ENCODE measurements around the gene SDHC.
"Not testable (repeated sequence)": the region's sequence is repeated elsewhere in the genome, so short reads cannot be mapped to it uniquely, and the experiment has no call there.

Gene SDHC

DNA sequence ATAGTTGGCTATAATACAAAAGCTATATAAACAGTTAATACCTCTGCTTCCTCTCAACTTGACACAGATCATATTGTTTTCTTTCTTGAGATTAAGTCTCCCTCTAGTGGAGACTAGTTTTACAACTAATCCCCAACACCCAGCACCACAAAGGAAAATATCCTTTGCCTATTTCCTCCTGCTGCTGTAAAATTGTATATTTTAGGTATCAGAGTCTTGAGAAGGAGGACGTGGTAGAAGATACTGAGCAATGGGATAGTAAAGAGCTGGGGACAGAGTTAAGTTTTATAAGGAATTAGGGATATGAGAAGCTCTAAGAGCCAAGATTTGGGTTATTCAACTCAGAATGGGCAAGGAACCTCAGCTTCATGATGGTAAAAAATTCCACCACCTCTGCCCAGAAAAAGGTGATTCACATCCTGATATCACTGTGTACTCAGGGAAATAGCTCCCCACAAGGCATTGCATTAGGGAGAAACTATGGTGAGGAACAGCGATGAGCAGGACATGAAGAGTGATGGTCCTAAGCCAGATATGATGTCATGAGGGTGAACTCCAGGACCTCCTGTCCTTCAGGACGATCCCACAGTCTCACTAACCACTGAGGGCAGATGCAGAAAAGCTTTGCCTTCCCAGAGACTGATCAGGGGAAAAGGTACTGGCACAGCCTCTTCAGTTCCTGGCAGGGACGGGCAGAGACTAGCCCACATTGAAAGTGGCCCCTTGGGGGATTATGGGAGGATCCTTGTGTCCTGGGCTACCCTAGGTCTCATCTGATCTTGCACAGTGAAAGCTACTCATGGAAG is 68.2 kb downstream of the SDHC start:
- no peak for DNase-seq (ENCODE audit: low read depth in 2 of 2)

DNA sequence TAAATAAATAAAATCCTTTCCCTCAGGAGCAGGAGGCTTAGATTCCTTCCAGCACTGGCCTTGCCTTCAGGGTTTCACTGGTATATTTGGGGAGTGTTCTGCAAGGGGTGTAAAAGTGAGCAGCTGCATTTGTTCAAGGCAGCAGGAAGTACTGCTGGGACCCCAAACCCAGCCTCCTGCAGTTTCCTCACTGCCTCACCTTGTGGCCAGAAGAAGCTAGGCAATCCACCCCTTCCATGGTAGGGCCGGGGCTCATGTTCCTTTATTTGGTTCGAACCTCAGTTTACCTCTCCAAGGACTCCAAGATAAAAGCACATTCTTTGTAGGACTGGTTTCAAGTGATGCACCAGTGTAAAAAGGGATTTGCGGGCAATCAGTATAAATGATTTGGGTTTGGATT is 74.5 kb downstream of the SDHC start:
- DNase-seq (ENCODE audit: low read depth in 2 of 2), result no peak

DNA sequence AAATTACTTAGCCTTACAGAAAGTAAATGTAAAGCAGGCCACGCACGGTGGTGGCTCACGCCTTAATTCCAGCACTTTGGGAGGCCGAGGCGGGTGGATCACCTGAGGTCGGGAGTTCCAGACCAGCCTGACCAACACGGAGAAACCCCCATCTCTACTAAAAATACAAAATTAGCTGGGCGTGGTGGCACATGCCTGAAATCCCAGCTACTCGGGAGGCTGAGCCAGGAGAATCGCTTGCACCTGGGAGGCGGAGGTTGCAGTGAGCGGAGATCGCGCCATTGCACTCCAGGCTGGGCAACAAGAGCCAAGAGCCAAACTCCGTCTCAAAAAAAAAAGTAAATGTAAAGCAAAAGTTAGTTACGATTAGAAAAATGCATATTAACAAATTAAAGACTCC is 75.0 kb downstream of the SDHC start:
- DNase-seq (ENCODE audit: low read depth in 2 of 2), result not testable (repeated sequence)

DNA sequence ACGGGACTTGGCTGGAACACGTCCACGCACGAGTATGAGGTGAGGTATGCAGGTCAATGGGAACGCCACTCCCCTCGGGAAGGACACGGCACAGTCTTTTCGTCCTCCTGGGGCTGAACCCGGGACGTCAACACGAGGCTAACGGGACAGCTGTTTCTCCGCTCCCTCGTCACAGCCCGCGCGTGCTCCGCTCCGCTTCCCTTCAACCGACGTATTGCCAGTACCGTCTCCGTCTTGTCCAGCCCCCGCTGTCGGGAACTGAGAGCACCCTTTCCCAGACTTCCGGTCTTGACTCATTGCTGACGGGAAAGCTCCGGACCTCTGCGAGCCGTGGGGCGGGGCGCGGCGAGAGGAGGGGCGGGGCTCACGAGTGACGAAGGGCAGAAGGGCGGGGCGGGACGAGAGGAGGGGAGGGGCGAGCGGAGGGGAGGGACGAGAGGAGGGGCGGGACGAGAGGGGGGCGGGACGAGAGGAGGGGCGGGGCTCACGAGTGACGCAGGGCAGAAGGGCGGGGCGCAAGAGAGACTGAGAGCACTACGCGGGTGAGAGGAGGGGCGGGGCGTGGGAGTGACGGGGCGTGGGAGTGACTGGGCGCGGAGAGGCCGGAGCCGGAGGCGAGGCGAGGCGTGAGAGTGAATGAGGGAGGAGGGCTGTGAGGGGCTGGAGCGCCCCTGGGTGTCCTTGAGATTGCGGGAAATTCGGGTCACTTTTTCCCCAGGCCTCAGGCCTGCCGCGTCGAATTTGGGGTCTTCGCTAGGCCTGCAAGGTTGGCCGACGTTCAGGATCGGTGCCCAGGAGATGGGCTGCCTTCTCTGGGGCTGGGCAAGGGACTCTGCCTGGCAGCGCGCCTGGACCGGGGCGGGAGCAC is 75.7 kb downstream of the SDHC start:
- peak; percentile 90 to 92 for DNase-seq (ENCODE audit: low read depth in 2 of 2)

DNA sequence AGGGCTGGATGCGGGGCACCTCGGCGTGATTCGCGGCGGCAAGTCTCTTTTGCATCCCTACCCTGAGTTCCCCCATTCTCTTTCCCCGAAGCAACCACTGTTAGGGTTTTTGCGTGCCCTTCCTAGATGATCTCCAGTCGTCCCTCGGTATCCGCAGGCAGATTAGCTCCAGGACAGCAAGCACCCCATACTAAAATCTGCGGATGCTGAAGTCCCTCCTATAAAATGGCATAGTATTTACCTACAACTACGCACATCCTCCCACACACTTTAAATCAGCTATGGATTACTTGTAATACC is 76.3 kb downstream of the SDHC start:
- no peak for DNase-seq (ENCODE audit: low read depth in 2 of 2)

DNA sequence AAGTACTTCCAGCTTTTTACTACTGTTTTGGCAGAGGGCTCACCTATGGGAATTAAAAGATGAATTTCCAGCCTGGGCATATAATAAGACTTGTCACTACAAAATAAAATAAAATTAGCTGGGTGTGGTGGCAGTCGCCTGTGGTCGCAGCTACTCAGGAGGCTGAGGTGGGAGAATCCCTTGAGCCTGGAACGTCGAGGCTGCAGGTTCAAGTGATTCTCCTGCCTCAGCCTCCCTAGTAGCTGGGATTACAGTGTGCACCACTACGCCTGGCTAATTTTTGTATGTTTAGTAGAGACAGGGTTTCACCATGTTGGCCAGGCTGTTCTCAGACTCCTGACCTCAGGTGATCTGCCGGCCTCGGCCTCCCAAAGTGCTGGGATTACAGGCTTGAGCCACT is 77.0 kb downstream of the SDHC start:
- DNase-seq (ENCODE audit: low read depth in 2 of 2), result not testable (repeated sequence)

DNA sequence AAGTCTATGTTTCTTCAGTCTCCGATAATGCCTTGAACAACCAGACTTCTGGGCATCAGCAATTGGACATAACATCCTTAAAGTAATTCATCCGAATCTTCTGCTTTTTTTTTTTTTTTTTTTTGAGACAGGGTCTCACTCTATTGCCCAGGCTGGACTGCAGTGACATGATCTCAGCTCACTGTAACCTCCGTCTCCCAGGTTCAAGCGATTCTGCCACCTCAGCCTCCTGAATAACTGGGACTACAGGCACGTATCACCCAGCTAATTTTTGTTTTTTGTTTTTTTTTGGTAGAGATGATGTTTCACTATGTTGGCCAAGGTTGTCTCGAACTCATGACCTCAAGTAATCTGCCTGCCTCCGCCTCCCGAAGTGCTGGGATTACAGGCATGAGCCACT is 77.4 kb downstream of the SDHC start:
- DNase-seq (ENCODE audit: low read depth in 2 of 2), result no peak

DNA sequence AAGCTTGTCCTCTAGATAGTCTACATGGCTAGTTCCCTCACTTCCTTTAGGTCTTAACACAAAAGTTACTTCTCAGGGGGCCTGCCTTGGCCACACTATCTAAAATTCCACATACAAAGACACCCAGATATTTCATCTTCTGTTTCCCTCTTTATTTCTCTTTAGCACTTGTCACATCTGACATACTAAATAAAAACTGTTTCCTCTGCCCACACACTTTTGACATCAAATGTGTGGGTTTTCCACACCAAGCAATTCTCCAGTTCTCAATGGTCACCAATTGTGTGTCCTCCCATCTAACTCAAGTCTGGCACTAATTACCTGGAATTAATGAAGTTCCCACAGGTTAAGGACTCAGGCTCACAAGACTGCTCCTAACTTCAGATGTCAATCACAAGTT is 79.0 kb downstream of the SDHC start:
- DNase-seq (ENCODE audit: low read depth in 2 of 2), result no peak

DNA sequence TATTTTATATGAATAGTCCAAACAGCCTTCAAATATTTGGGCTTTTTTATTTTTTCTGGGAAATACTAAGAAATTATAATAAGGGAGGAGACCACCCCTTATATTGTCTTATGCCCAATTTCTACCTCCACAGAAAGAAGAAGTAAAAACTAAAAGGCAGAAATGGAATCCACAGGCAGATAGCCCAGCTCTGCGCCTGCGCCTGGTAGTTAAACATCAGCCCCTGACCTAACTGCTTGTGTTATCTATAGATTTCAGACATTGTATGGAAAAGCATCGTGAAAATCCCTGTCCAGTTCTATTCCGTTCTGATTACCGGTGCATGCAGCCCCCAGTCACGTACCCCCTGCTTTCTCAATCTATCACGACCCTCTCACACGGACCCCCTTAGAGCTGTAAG is 82.9 kb downstream of the SDHC start:
- DNase-seq (ENCODE audit: low read depth in 2 of 2), result not testable (repeated sequence)

DNA sequence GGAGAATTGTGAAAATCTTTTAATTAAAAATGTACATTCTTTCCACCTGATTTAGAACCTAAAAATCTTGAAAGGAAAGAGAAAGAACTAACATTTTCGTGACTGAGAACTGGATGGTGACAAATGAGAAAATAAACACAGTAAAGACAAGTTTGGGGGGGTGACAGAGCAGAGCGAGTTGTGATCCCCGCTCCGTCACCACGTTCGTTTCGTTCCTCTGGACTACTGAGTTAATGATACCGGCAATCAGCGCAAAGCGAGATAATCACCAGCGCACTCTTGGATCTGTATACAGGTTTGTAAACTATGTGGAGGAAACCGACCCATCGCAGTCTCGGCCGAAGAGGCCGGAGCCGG is 84.7 kb downstream of the SDHC start:
- no peak for DNase-seq (ENCODE audit: low read depth in 2 of 2)

DNA sequence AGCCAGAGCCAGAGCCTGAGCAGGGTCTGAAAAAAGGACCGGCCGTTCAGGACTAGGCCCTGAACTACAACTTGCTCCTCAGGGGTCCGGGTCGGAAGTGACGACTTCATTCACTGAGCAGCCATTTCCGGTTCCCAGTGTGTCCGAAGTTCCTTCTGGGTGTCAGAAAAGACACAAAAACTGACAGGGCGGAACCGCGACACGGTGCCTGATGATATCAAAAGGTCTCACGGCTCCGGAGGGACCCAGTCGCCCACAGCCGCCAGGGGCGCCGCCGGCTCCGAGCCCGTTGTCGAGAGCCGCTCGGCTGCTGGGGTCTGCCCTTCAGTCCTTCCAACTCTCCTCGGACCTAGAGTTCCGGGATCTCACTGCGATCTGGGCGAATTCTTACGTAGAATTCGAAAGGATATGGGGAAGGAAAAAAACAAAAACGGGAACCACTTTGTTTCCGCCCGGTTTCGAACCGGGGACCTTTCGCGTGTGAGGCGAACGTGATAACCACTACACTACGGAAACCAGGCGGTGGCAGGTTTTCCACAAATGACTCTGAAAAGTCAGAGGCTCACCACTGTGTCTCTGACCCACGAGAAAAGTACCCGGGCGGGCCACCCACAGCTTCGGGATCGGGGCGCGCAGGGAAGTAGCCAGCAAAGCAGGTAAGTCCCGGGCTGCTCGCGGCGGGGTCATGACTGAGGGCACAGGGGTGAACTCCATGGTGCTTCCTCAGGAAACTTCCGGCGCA is 85.2 kb downstream of the SDHC start:
- peak; percentile 78 to 86 for DNase-seq (ENCODE audit: low read depth in 2 of 2)

DNA sequence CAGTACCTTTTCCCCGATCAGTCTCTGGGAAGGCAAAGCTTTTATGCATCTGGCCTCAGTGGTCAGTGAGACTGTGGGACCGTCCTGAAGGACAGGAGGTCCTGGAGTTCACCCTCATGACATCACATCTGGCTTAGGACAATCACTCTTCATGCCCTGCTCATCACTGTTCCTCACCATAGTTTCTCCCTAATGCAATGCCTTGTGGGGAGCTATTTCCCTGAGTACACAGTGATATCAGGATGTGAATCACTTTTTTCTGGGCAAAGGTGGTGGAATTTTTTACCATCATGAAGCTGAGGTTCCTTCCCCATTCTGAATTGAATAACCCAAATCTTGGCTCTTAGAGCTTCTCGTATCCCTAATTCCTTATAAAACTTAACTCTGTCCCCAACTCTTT is 88.3 kb downstream of the SDHC start:
- DNase-seq (ENCODE audit: low read depth in 2 of 2), result no peak

DNA sequence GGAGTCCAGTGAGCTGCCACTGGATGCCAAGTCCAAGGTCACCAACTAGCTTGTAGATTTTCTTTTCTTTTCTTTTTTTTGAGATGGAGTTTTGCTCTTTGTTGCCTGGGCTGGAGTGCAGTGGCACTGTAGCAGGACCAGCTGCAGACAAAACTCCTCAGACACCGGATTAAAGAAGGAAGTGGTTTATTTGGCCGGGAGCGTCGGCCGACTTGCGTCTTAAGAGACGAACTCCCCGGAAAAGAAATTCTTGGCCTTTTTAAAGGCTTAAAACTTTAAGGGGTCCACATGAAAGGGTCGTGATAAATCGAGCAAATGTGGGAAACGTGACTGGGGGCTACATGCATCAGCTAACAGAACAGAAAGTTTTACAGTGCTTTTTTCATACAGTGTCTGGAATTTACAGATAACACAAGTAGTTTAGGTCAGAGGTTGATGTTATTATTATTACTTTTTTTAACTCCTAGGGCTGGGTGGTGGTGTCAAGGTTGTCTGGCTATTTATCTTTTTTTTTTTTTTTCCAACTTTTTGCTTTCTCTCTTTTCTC is 89.9 kb downstream of the SDHC start:
- no peak for DNase-seq (ENCODE audit: low read depth in 2 of 2)

DNA sequence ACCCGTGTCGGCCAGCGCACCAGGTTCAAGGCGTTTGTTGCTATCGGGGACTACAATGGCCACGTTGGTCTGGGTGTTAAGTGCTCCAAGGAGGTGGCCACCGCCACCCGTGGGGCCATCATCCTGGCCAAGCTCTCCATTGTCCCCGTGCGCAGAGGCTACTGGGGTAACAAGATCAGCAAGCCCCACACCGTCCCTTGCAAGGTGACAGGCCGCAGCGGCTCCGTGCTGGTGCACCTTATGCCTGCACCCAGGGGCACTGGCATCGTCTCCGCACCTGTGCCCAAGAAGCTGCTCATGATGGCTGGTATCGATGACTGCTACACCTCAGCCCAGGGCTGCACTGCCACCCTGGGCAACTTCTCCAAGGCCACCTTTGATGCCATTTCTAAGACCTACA is 92.4 kb downstream of the SDHC start:
- not testable (repeated sequence) for DNase-seq (ENCODE audit: low read depth in 2 of 2)

DNA sequence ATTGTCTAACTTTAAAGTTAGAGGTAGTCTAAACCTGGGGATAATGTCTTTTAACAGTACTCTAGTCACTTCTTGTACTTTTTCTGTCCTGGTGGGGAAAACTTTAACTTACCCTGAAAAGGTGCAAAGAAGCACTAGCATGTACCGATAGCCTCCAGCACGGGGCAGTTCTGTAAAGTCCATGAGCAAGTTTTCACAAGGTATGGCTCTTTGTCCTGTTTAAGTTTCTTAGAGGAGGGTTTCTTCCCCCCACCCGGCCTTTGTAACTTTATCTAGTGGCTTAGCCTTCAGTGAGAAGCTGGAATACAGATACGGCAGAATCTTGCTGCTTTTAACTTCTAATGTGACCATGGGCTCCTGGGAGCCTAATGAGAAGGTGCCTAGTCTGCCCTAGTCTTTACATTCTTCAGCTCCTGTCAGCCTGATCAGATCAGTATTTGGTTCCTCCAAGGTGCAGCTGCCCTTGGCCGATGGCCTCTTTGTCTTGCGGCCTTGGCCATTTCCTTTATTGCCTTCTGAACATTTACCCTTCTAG is 93.3 kb downstream of the SDHC start:
- no peak for DNase-seq (ENCODE audit: low read depth in 2 of 2)

DNA sequence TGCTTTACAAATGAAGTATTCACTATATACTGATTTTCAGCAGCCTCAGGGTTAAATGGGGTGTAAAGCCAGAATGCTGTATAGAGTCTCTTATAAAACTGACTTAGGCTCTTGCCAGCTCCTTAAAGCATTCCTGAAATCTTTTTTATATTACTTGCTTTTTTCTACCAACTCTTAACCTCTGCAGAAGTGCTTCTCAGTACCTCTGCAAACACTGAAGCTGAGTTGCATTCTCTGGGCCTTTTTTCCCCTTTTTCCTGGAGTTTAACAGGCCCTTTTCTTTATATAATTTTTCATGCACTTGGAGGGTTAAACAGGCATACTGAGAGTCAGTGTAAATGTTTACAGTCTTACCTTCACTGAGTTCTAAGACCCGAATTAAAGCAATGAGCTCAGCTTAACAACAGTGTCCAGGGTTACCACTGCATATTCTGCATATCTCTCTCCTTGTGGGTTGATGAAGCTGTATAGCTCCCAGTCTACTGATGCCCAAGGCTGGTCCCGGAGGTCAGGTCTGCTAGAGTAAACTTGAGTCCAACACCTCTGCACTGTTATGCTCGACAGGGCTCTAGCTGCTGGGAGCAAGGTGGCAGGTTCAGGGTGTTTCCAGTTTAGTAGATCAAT is 94.4 kb downstream of the SDHC start:
- DNase-seq (ENCODE audit: low read depth in 2 of 2), result no peak

DNA sequence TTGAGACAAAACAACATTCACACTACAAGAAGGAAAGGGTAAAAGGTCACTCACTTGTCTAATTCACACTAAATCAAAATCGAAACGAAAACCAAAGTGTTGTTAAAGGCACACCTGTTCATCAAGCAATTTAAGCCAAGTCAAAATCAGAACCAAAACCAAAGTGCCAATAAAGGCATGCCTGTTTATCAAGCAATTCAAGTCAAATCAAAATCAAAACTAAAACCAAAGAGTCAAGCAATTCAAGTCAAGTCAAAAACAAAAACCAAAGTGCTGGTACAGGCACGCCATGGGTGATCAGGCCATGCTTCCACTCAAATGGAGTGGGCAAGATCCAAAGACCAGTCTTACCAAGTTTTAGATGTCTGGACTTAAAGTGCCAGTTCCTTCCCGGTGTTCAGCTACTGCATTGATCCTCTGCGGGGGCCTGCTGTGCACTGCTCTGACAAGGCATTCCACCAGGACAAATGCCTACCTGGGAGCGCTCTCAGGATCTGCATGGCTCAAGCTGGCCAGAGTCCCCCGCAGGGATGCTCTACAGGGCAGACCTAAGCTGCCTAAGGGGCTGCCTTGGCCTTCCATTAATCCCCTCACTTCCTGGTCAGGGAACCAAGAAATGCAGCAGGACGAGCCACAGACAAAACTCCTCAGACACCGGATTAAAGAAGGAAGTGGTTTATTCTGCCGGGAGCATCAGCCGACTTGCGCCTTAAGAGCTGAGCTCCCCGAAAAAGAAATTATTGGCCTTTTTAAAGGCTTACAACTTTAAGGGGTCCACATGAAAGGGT is 95.9 kb downstream of the SDHC start:
- not testable (repeated sequence) for DNase-seq (ENCODE audit: low read depth in 2 of 2)

DNA sequence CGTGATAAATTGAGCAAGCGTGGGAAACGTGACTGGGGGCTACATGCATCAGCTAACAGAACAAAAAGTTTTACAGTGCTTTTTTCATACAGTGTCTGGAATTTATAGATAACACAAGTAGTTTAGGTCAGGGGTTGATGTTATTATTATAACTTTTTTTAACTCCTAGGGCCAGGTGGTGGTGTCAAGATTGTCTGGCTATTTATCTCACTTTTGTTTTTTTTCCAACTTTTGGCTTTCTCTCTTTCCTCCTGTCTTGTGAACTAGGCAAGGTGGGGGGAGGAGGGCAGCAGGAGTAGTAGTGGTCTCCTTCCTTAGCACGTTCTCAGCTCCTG is 96.4 kb downstream of the SDHC start:
- DNase-seq (ENCODE audit: low read depth in 2 of 2), result not testable (repeated sequence)
